Mucosa of stomach (tissue), 1 donor: ENCODE data around the gene RASGRP4.

ENCODE experiments used
- H3K27me3 ChIP-seq: one replicate; pipeline ENCODE4 v1.7.0; 2013; ENCODE audit warnings: mild to moderate bottlenecking, low read length; ENCODE audit not compliant: control insufficient read depth, insufficient read depth
- H3K36me3 ChIP-seq: one replicate; pipeline ENCODE4 v1.7.0; 2013; ENCODE audit warnings: low read length; ENCODE audit not compliant: control insufficient read depth, insufficient read depth
- H3K4me1 ChIP-seq: one replicate; pipeline ENCODE4 v1.7.0; 2013; ENCODE audit warnings: mild to moderate bottlenecking, low read length; ENCODE audit not compliant: control insufficient read depth, insufficient read depth
- H3K4me3 ChIP-seq: one replicate; pipeline ENCODE4 v1.7.0; 2013; ENCODE audit warnings: low read length
- H3K9ac ChIP-seq: one replicate; pipeline ENCODE4 v1.7.0; 2013; ENCODE audit warnings: mild to moderate bottlenecking, low read length, moderate library complexity
- H3K9me3 ChIP-seq: one replicate; pipeline ENCODE4 v1.7.0; 2013; ENCODE audit warnings: mild to moderate bottlenecking, low read length, moderate library complexity; ENCODE audit not compliant: control insufficient read depth
- donor health status: Pancreatic carcinoma.

Gene RASGRP4

DNA sequence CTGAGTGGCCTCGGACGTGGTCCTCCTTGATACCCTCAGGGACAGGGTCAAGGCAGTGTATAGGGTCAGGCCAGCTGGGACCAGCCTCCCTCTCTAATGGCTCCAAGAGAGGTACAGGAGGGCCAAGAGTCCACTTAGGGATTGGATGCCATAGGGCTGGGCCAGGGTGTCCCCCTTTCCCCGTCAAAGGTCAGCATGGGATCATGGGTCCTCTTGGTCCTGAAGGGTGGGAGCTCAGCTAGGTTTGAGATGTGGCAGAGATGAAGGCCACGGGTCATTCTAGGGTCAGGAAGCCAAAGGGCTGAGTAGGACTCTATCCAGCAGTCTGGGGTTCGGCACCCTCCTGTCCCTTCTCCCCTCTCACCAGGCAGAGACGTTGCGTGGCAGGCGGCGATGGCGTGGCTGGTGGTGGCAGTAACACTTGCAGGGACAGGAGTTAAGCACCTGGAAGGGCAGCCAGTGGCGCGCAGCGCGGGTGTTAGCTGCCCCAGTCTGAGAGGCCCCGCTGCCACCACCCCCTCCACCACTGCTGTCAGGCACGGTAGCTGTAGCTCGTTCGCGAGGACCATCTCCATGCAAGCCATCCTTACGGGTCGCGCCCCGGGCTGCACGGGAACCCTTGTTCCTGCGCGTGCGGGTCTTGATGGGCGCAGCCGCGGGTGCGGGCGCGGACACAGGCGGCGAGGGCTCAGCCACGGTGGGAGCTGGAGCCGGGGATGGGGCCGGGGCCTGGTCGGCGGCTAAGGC lies 40.8 kb downstream of the RASGRP4 start:
- Histone ChIP-seq H3K27me3 (peaks cover 31% of the 10 kb centered on the region), H3K4me1 (peaks cover 25% of the 10 kb centered on the region), H3K36me3 (peaks cover 18% of the 10 kb centered on the region), H3K9ac (no peak overlapping the region), H3K9me3 (no peaks in the 10 kb centered on the region), H3K4me3 (no peak overlapping the region)

DNA sequence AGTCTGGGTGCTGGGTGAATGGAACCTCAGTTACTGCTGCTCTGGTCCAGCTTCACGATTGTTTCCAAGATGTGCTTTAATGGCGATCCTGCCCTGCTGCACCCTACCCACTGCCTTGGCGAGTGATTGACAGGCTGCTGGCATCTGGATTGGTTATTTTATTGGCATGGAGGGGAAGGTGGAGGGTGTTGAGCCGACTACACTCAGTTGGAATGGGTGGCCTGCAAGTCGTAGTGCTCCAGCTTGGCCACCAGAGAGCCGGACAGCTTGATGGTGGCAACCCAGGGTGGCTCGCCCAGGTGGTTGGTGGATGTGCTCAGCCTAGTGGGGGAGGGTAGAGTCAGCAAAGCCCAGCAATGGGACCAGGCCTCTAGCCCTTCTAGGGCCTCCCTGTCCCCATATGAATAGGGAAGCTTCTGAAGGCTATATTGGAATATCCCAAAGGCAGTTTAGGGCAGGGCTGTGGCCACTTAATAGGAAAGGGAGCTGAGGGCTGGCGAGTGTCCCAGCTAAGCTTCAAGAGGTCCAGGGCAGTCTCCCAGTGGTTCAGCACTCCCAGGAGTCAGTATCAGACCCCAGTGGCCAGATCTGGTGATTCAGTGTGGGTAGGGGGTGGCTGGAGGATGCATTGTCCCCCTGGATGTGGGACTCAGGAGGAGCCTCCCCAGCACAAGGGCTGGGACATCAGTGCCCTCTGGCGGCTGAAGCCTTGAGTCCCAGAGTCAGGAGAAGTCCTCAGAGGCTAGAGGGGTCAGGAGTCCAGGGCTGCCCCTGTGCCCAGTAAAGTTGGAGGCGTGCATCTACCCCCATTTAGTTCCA lies 41.6 kb downstream of the RASGRP4 start:
- Histone ChIP-seq H3K27me3 (peaks cover 27% of the 10 kb centered on the region), H3K9ac (no peak overlapping the region), H3K9me3 (no peaks in the 10 kb centered on the region), H3K4me3 (no peak overlapping the region), H3K4me1 (peaks cover 25% of the 10 kb centered on the region), H3K36me3 (peaks cover 19% of the 10 kb centered on the region)

DNA sequence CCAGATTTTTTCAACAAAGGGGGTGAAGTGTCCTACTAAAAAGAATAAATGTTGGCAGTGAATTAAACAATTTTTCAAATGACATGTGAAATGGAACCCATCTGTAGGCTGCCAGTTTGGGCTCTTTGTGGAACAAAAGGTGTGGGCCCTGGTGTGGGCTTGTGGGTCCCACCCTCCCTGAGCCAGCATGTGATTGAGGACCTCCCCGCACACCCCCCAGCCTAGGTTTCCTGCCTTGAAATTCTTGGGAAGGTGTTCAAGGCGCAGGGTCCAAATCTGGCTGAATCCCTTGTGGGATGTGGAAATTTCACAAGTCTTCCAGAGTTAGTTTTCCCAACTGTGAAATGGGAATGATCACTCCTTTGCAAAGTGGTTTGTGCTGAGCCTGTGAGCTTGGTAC lies 42.3 kb downstream of the RASGRP4 start:
- Histone ChIP-seq H3K4me1 (peaks cover 20% of the 10 kb centered on the region), H3K9ac (no peak overlapping the region), H3K4me3 (no peak overlapping the region), H3K27me3 (peaks cover 20% of the 10 kb centered on the region), H3K9me3 (no peaks in the 10 kb centered on the region), H3K36me3 (peaks cover 24% of the 10 kb centered on the region)

DNA sequence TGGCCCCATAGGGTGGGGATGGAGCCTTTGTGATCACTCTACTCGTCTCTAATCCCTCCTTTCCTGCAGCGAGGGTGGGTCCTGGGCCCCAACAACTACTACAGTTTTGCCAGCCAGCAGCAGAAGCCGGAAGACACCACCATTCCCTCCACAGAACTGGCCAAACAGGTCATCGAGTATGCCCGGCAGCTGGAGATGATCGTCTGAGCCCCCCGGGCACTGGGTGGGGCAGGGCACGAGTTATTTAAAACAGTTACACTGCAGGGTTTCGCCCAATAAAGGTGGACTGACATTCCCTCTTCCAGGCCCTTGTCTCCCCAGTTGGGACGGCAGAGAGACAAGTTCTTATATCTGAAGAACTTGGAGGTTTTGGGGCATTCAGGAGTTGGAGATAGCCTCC lies 42.8 kb downstream of the RASGRP4 start:
- H3K36me3 ChIP-seq: peaks cover 24% of the 10 kb centered on the region
- no peak overlapping the region for H3K4me3 ChIP-seq
- H3K4me1 ChIP-seq: peaks cover 16% of the 10 kb centered on the region
- no peak overlapping the region for H3K9ac ChIP-seq
- no peaks in the 10 kb centered on the region for H3K9me3 ChIP-seq
- H3K27me3 ChIP-seq: peaks cover 18% of the 10 kb centered on the region

DNA sequence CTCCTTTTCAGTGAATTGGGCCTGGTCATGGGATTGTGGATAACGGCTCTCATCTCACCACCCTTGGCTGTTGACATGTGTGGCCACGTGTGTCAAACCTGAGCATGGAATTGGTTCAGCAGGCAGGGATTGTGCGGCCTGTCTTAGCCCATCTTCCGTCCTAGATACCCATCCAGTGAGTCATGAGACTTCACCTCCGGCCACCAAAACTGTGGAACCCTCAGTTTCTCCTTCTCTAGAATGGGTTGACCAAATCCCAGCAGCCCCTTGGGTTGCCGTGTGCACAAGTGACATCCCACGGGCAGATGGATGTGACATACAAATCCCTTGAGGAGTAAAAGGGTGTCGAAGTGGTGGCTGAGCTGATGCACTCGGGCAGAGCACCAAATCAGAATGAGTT lies 44.9 kb downstream of the RASGRP4 start:
- H3K36me3 ChIP-seq: peaks cover 24% of the 10 kb centered on the region
- H3K27me3 ChIP-seq: peaks cover 6% of the 10 kb centered on the region
- H3K4me1 ChIP-seq: peaks cover 4% of the 10 kb centered on the region
- no peak overlapping the region for H3K4me3 ChIP-seq
- no peaks in the 10 kb centered on the region for H3K9me3 ChIP-seq
- no peak overlapping the region for H3K9ac ChIP-seq

DNA sequence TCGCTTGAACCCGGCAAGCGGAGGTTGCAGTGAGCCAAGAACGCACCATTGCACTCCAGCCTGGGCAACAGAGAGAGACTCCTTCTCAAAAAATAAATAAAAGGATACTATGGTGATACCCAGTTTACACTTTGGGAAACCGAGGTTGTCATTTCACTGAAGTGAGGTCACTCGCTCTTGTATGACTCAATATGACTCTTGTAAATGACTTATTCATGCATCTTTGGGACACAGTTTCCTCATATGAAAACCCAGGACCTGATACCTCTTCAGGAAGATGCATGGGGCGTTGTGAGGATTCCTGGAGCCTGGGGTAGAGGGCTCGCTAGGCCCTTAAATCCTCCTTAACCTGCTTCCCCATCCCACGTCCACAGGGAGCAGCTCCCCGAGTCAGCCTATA lies 47.2 kb downstream of the RASGRP4 start:
- Histone ChIP-seq H3K36me3 (peaks cover 24% of the 10 kb centered on the region), H3K4me3 (no peak overlapping the region), H3K27me3 (no peaks in the 10 kb centered on the region), H3K9me3 (no peaks in the 10 kb centered on the region), H3K4me1 (peaks cover 14% of the 10 kb centered on the region), H3K9ac (no peak overlapping the region)

DNA sequence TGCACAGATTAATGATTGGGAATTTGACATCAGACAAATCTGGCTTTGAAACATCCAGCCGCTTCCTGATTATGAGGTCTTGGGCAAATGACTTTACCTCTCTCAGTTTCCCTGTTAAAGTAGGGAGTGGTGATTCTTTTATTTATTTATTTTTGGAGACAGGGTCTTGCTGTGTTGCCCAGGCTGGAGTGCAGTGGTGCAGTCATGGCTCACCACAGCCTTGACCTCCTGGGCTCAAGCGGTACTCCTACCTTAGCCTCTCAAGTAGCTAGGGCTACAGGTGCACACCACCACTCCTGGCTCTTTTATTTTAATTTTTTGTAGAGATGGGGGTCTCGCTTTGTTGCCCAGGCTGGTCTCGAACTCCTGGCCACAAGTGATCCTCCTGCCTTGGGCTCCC lies 49.0 kb downstream of the RASGRP4 start:
- no peaks in the 10 kb centered on the region for H3K27me3 ChIP-seq
- no peak overlapping the region for H3K4me3 ChIP-seq
- peaks cover 14% of the 10 kb centered on the region for H3K4me1 ChIP-seq
- no peak overlapping the region for H3K9ac ChIP-seq
- H3K9me3 ChIP-seq: no peaks in the 10 kb centered on the region
- peaks cover 16% of the 10 kb centered on the region for H3K36me3 ChIP-seq

DNA sequence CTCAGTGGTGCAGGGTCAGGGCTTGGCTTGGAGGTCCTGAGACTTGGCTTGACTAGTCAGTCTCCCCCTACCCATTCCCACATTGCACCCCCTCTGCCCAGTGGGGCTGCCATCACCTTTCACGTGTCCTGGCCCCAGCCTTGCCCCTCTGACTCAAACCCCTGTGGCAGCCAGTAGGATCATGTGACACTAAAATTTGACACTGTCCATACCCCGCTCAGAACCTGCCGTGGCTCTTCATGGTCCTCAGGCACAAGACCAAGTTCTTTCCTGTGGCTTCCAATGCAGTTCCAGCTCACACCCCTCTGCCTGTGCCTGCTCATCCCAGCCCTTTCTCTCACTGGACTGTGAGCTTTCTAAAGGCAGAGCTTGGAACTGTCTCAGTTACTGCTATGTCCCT lies 49.4 kb downstream of the RASGRP4 start:
- Histone ChIP-seq H3K4me1 (peaks cover 14% of the 10 kb centered on the region), H3K27me3 (no peaks in the 10 kb centered on the region), H3K9me3 (no peaks in the 10 kb centered on the region), H3K36me3 (peaks cover 11% of the 10 kb centered on the region), H3K4me3 (no peak overlapping the region), H3K9ac (no peak overlapping the region)

DNA sequence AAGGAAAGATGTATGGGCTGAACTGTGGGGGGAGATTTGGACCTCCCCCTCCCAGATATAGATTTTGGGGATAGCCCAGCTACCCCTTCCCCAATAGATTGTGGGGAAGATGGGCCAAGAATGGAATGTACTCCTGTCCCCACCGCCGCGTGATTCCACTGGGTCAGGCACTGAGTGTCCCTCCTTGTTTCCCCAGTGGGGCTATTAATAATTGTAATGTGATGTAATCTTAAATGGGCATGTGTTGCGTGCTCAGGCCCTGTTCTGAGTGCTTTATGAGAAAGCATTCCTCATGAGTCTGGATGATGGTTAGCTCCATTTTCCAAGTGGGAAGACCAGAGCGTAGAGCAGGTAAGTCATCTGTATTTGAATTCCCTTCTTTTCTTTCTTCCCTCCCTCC lies 50.3 kb downstream of the RASGRP4 start:
- no peaks in the 10 kb centered on the region for H3K27me3 ChIP-seq
- H3K9me3 ChIP-seq: no peaks in the 10 kb centered on the region
- H3K36me3 ChIP-seq: peaks cover 6% of the 10 kb centered on the region
- peak overlapping the region; percentile 92 for H3K9ac ChIP-seq
- peak overlapping the region; percentile 97 for H3K4me3 ChIP-seq
- H3K4me1 ChIP-seq: peaks cover 14% of the 10 kb centered on the region

DNA sequence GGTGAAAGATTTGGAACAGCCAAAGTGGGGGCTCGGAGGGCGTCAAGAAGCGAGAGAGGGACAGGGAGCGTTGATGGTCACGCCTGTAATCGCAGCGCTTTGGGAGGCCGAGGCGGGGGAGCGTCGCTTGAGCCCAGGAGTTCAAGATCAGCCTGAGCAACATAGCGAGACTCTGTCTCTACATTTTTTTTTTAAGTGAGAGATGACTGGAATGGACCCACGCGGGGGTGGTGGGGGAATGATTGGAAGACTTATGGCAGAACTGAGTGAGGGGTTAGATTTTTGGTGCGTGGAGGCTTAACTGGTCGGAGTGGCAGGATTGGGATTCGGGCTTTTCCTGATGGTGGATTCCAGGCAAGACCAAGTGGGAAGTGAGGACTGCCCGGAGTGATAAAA lies 50.9 kb downstream of the RASGRP4 start:
- H3K9me3 ChIP-seq: no peaks in the 10 kb centered on the region
- H3K27me3 ChIP-seq: no peaks in the 10 kb centered on the region
- H3K9ac ChIP-seq: peak overlapping the region; percentile 92
- H3K4me1 ChIP-seq: peaks cover 14% of the 10 kb centered on the region
- peaks cover 6% of the 10 kb centered on the region for H3K36me3 ChIP-seq
- H3K4me3 ChIP-seq: peak overlapping the region; percentile 97

DNA sequence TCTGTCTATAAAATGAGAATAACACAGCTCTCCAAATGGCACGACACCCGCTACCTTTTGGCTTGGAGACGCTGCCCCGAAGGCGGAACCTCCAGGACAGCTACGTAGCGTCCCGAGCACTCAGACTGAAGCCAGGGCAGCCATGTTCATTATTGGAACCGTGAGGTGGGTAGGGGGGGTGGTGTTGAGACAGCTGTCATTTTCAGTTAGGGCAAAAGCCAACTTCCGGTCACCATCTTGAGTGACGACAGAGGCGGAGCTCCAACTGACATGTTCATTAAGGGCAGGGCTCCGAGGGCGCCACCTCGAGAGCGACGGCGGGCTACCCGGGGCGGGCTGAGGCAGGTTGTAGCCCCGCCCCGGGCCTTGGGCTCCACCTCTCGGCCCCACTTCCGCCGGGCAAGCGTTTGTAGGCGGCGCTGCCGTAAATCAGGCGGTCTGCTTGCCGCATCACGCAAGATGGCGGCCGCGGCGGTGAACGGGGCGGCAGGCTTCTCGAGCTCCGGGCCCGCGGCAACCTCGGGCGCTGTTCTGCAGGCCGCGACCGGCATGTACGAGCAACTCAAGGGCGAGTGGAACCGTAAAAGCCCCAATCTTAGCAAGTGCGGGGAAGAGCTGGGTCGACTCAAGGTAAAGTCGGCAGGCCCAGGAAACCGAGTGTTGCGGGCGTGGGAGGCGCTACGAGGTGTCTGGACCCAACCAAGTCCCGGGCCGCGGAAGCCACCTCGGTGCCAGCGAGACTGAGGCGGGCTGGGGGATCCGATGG lies 51.5 kb downstream of the RASGRP4 start, which contains the start of gene PSMD8:
Gene PSMD8, plus strand, starts transcription at position 240 of the 766 bp plus-strand sequence. Its CDS starts 31 bp downstream, at position 271.
- Histone ChIP-seq H3K4me1 (peaks cover 14% of the 10 kb centered on the region), H3K36me3 (peaks cover 6% of the 10 kb centered on the region), H3K27me3 (no peaks in the 10 kb centered on the region), H3K9me3 (no peaks in the 10 kb centered on the region), H3K9ac (peak within 1 kb of the TSS; percentile 92), H3K4me3 (peak within 1 kb of the TSS; percentile 97)
